ENCODE data around the gene OR6C6.
"Not testable (repeated sequence)": the region's sequence is repeated elsewhere in the genome, so short reads cannot be mapped to it uniquely, and the experiment has no call there.

OR6C6 gene
- total RNA-seq, result 0 reads per million in 4 donors

DNA sequence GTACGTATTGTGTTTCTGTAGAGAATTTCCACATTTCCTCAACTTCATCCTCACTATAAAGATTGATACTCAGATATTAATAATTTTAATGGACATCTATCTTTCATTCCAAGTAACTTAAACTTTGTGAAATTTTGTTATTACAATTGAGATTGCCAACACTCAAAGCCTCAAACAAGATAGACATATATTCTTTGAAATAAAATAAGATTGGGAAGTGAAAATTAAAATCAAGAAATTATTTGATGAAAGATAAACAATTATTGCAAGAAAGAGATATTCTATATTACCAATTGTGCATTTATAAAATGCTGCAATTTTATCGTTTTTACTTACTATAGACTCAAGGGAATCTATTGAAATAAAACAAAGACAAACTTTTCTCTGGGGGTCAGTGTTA is at the start of gene OR6C6:
Gene OR6C6, minus strand, starts transcription at position 101 of the 400 bp plus-strand sequence. CDS start 1,337 bp downstream, outside the sequence.
- no peak for DNase-seq

DNA sequence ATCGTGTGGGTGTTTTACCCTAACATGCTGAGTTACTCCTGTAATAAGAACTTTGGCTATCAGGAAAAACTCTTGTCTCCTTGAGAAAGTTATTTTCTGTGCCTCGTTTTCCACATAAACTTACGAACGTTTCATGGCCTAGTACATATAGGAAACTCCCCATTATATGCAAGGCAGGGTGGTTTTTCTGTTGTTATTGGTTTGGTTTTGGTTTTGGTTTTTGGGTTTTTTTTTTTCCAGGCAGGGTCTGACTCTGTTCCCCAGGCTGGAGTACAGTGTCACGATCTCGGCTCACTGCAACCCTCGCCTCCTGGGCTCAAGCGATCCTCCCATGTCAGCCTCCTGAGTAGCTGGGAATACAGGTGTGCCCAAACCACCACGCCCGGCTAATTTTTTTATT is 39.6 kb upstream of the OR6C6 start:
- DNase-seq, result no peak

DNA sequence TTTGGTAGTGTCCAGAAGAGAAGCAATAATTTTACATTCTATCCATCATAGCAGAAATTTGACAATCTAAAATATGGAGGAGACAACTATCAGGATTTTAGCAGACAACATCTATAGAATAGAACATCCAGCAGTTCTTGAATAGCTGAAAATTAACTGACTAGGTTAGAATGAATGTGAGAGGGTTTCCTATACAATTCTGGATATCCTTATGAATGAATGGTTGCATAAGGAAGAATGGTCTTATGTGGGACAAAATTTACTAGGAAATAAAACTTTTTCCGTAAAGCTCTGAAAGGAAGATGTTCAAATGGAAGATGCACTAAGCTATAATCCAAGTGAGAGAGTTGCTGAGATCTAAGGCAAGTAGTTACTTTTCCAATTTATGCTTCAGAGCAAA is 34.1 kb upstream of the OR6C6 start, which contains the start of gene OR6C3:
Gene OR6C3, plus strand, starts transcription at position 301 of the 400 bp plus-strand sequence. CDS start 955 bp downstream, outside the sequence.
- DNase-seq, result no peak

DNA sequence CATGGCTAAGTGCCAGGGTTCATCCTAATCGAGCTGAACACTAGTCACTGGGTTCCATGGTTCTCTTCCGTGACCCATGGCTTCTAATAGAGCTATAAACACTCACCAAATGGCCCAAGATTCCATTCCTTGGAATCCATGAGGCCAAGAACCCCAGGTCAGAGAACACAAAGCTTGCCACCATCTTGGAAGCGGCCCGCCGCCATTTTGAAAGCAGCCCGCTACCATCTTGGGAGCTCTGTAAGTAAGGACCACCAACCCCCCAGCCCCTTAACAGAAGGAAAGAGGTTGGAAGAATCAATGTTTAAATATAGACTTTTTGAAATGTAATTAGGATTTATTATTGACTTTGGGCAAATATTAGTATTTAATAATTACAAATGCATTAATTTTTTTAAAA is 29.4 kb upstream of the OR6C6 start:
- DNase-seq, result not testable (repeated sequence)

DNA sequence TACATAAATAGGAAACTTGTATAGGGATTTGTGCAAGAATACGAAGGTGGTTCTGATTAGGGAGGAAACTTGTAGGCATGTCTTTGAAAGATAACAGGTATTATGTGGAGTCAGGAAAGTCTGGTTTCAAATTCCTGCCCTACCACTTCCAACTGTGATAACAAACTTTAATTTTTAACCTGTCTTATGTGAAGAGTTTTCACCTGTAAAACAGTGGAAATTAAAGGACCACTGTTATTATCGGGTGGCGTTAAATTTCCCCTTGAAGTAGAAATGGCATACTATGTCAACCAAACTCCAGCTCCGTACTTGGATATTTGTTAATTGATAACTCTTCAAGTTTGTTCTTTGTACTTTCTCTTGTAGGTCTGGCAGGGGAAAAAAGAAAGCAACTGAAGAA is 23.8 kb upstream of the OR6C6 start:
- DNase-seq, result no peak

DNA sequence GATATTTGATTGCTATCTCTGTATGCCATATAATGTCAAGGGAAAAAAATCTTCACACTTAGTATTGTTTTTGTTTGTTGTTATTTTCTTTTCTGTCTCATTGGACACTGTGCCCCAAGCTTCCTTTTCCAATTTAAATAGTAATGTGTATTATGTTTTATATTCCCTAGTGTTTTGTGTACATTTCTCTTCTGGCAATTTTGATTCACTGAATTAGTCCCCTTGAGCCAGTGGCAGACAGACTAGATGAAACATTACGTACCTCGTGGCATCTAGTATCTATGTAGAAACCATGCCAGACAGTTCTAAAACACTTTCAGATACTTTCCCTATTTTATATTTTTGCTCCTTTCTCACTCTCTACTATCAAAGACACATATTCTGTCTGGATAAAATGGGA is 17.7 kb upstream of the OR6C6 start, which contains the start of gene OR6C1:
Gene OR6C1, plus strand, starts transcription at position 301 of the 400 bp plus-strand sequence. CDS start 6,257 bp downstream, outside the sequence.
- no peak for DNase-seq

DNA sequence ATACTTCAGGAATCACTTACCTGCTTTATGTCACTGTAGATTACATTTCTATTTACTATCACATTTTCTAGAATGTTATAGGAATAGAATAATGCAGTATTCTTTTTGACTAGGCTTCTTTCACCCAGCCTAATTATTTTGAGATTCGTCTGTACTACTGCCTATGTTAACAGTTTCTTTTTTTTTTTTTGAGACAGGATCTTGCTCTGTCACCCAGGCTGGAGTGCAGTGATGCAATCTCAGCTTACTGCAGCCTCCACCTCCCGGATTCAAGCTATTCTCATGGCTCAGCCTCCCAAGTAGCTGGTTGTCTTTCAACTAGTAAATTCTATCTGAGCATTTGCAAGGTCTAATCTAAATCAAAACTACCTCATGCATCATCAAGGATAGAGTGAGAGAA is 6.4 kb downstream of the OR6C6 start:
- no peak for DNase-seq

DNA sequence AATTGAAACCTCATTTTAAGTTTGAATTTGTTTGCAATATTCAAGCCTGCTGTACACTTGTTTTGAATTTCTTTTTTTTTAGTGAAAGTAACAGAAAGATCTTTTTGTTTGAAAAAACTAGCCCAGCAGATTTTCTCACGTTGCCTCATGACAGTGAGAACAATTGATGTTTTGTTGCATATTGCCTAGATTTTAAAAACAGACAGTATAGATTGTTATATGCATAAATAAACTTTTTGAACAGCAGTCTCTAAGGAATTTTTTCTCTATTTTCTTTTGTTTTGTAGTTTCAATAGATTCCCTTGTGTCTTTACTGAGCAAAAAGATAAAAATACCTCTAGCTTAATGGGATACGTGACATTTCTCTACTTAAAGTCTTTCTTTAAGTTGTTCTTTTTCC is 15.4 kb downstream of the OR6C6 start:
- DNase-seq, result no peak

DNA sequence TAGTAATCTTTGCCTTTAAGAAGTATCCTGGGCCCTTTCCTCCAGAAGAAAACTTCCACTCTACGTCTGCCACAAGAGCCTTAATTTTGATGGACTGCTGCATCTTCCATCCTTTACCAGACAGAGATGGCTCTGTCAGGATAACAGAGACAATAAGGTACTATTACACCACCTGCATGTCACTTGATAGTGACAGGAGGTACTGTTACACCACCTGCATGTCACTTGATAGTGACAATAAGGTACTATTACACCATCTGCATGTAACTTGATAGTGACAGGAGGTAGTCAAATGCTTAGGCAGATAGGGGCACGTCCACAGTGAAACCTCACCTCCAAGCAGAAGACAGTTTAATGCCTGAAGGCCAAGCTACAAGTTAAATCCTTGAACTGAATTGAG is 38.1 kb downstream of the OR6C6 start:
- no peak for DNase-seq

DNA sequence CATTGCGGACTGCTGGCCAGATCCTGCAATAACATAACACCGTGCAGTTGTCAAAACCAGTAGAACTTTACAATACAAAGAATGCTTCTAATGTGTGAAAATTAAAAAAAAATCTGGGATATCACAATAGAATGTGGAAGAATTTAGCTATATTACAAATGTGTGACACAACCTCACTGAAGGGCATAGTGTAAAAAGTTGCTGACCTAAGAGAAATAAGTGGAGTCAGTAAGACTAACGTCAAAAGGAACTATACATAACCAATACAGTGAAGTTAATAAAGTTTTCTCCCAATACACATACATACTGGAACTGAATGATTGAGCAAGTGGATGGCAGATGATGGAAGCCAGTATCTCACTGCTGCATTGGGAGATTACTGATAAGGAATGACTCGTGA is 39.5 kb downstream of the OR6C6 start:
- no peak for DNase-seq

DNA sequence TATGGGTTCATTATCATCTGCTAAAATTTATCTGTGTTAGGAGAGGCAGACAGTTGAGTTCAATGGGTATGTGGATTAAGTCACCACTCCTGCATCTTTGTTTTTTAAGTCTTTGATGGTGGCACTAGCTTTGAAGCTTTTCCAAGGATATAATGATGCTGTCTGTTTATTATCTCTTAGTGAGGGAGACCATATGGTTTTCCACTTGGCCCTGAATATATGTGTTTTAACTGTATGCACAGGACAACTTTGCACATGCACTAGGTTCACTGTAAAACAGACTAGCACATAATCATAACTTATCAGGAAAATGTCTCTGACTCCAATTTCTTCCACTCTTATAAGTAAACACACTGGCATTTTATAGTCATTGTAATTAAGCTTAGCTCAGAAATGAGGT is 43.1 kb downstream of the OR6C6 start:
- DNase-seq, result no peak

DNA sequence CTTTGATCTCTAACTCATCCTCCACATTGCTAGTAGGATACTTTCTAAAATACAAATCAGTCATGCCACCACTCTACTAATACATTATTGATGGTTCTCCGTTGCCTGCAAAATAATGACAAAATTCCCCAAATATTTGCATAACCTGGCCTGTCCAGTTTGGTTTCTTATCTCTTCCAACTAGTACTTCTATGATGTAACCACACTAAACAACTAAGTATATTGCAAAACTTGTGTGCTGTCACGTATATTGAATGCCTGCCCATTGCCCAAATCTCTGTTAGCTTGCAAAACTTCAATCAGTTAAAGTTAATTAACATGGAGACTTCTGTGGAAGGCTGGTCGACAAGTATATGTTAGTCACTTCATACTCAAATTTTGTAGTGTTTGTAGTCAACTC is 45.4 kb downstream of the OR6C6 start:
- DNase-seq, result no peak

DNA sequence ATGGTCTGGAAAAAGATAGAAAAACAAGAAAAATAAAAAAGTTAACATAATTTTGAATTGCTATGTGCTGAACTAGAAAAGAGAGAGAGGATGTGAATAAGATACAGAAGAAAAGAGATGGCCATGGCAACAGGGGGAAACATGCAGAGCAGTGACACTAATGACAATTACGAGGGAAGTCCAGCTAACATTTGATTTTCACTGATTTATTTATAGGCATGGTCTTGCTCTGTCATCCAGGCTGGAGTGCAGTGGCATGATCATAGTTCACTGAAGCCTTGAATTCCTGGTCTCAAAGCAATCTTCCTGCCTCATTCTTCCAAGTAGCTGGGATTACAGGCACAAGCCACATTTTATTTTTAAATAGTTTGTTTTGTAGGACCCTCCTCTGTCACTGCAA is 50.2 kb downstream of the OR6C6 start:
- no peak for DNase-seq

DNA sequence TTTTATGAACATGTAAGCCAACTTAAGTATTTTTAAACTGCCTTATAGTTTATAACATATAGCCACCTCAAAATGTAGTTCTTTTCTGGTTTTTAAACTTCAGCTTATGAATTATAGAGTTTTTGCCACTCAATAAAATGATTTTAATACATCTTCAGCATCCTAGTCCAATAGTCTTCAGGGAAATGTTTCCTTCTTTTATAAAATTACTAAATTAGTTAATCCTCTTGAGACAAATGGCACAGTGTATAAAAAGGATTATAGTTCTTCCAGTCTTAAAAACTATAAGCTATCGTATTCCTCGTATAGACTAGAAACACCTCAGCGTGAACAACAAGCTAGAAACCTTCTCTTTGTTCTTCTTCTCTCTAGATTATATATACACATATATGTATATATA is 52.1 kb downstream of the OR6C6 start, which contains the start of gene OR6C74:
Gene OR6C74, plus strand, starts transcription at position 301 of the 400 bp plus-strand sequence. CDS start 2,679 bp downstream, outside the sequence.
- no peak for DNase-seq

Measured in T-helper 1 cell (primary cell).